GM20000 (cell line): Measurements from ENCODE around the gene MORN1.

Source experiments
- DNase-seq: peaks from one replicate; pipeline ENCODE4 v3.0.0; 2012; ENCODE audit warnings: low spot score
- TF ChIP-seq, protein P1 (sequence below): IDR thresholded peaks from 2 replicates; pipeline ENCODE4 v1.5.1; 2012; ENCODE audit warnings: mild to moderate bottlenecking, control low read depth; ENCODE audit errors: extremely low read depth, missing control alignments

Gene MORN1

GRCh38 chr1:2393471-2393877, 2.1 kb upstream of the MORN1 start:
- TF ChIP-seq, protein P1, sequence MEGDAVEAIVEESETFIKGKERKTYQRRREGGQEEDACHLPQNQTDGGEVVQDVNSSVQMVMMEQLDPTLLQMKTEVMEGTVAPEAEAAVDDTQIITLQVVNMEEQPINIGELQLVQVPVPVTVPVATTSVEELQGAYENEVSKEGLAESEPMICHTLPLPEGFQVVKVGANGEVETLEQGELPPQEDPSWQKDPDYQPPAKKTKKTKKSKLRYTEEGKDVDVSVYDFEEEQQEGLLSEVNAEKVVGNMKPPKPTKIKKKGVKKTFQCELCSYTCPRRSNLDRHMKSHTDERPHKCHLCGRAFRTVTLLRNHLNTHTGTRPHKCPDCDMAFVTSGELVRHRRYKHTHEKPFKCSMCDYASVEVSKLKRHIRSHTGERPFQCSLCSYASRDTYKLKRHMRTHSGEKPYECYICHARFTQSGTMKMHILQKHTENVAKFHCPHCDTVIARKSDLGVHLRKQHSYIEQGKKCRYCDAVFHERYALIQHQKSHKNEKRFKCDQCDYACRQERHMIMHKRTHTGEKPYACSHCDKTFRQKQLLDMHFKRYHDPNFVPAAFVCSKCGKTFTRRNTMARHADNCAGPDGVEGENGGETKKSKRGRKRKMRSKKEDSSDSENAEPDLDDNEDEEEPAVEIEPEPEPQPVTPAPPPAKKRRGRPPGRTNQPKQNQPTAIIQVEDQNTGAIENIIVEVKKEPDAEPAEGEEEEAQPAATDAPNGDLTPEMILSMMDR: no peak
- no peak for DNase-seq

DNA sequence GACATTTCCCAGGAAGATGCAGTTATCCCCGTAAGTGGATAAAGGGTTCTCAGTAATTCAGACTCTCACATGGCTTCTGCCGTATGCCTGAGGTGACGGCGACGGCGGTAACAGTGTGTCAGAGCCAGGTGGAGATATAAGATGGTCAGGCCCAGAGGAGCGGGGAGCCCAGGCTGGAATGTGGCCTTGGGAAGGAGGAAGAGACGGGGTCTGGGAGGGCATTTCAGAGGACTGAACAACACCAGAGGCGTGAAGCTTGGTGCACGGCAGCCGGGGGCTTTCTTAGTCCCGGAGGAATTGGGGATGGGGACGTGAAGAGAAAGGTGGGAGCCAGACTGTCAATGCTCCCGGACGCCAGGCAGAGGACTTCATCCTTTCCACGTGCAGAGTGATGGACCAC, 1.3 kb upstream of the MORN1 start:
- no peak for DNase-seq
- TF ChIP-seq, protein P1: no peak

DNA sequence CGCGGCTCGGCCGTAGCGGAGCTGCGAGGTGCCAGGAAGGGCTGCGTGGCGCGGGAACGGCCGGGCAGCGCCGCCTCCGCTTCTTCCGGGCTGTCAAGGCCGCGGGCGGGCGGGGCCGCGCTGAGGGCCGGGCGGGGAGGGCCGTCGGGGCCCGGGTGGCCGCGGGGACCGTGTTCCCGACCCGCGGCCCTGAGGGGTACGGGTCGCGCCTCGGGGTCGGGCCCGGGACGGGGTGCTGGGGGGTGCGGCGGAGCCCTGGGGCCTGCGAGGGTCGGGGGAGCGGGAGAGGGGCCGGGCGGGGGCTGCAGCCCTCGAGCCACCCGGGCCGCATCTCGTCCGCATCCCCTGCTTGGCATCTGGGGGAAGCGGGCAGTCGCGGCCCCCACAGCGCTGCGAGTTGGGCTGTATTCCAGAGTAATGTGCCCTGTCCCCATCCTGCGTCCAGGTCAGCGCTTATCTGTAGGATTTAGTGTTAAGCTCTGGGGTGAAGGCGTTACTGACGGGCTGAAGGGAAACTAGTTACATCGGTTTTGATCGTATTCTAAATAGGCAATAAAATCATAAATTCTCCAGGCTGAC, 666 bp upstream of the MORN1 start:
- DNase-seq: no peak
- TF ChIP-seq, protein P1: no peak

DNA sequence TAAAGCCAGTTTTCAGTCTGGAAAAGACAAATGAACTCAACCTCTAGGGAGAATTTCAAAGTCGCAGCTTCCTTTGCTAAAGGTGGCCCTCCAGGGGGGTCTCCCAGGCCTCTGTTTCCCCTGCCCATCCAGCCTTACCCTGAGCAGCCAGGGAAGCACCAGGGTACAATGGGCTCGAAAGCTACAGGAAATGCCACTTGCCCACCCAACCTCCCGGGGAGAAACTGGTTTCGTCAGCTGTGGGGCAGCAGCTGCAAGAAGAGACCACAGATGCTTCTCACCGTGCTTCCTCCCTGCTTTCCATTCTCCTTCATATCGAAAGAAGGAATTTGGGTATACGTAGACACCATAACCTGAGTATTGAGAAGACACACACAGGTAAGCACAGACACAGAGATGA, 1.7 kb downstream of the MORN1 start:
- DNase-seq: no peak
- TF ChIP-seq, protein P1: no peak

- peak; percentile 64 for DNase-seq
- TF ChIP-seq, protein P1: no peak
Measured at GRCh38 chr1:2388004-2388913, 3.1 kb downstream of the MORN1 start.

DNA sequence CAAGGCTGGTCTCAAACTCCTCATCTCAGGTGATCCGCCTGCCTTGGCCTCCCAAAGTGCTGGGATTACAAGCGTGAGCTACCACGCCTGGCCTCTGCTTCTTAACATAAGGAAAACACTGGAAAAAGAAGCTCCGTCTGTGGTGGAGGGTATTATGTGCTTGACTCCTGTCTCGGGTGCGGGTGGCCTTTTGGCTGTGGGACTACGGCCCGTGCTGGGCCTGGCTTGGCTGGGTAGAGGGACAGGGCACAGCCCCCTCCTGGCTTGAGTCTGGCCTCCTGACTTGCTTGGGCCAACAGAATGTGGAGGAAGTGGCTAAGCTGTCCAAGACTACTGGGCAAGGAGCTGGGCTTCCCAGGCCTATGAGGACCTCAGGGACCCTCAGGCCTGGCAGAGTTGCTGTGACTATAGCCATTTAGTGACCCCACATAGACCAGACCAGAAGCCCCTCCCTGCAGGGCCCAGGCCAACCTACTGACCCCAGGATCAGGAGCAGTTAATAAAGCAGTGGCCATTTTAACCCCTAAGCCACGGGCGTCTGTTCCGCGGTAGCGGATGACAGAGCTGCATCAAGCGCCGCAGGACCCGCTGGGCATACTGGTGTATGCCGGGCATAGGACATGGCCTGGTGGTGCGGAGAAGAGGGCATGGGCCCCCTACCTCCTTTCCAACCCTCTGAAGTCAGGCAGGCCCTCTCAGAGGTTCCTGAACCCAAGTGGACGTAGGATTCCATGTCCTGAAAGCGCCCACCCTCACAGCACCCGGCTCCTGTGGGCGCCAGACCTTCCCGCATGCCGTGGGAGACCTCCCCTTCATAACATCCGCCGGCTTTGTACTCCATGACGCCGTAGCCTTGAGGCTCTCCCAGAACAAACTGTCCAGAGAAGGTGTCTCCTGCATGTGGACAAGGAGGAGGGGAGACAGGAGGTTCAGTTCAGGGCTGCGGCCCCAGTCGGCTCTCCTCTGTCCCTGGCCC, 4.4 kb downstream of the MORN1 start:
- DNase-seq: no peak

More for the DNA sequence above, 4.4 kb downstream of the MORN1 start:
- TF ChIP-seq, protein P1: no peak
